Measurements from ENCODE around the gene COA8. TPM values are rescaled to one million over a fixed set of nuclear protein-coding genes. Genes with fewer than 3 reads are reported as not detected.

The COA8 gene
- total and polyA plus RNA-seq, 2 of the 8 experiments (the other 6 are each of a cell fraction or from before 2014, with no cell fraction given): 7.1 to 35.5 TPM

GRCh38 chr14:103606963-103607668 is 44.4 kb downstream of the COA8 start:
- Histone ChIP-seq H3K4me3 (ENCODE audit: extremely low read depth in 1 of 4, insufficient read depth in 2 of 4, low read depth in 3 of 4, low read length in 4 of 4) (no peak overlapping the region), H2AFZ (ENCODE audit: low read length) (no peak overlapping the region), H3K4me2 (ENCODE audit: insufficient read depth in 1 of 2, low read depth in 2 of 2, low read length in 2 of 2) (peak overlapping the region in 1 of 2 experiments; percentile 24; a peak in 2 of 4 replicates)
- TF ChIP-seq USF2 (IDR thresholded peaks at IDR 0.05; ENCODE audit: low read length) (0 out of 2 replicates have a peak, but pooled peaks have one; percentile 21), CBX5 (IDR thresholded peaks at IDR 0.05; ENCODE audit: low read depth, low read length) (no peak), CBX8 (IDR thresholded peaks at IDR 0.05; ENCODE audit: borderline replicate concordance, low read depth, low read length) (no peak), SRF (IDR thresholded peaks at IDR 0.05; ENCODE audit: low read depth, low read length) (no peak), BRCA1 (IDR thresholded peaks at IDR 0.05; ENCODE audit: low read depth, low read length) (no peak)

More at GRCh38 chr14:103606963-103607668, 44.4 kb downstream of the COA8 start:
- H4K20me1 ChIP-seq (replicated peaks in 1 of 2; ENCODE audit: control insufficient read depth in 1 of 2, insufficient read depth in 2 of 2, low read length in 2 of 2): no peaks in the 10 kb centered on the region
- H3K9ac ChIP-seq (replicated peaks in 1 of 4; ENCODE audit: extremely low read depth in 1 of 4, low read depth in 3 of 4, low read length in 3 of 4): no peak overlapping the region
- no peak overlapping the region for H2BK5ac ChIP-seq (ENCODE audit: low read depth, low read length)
- H3K14ac ChIP-seq (ENCODE audit: insufficient read length): no peak overlapping the region
- peak in 1 of 2 experiments; percentile 56 for DNase-seq (ENCODE audit: low read depth in 1 of 2, low spot score in 2 of 2)
- no peak overlapping the region for H4K5ac ChIP-seq (ENCODE audit: insufficient read length, low read depth, low read length)
- H3K4ac ChIP-seq (replicated peaks; ENCODE audit: insufficient read length, low read depth, low read length): no peak overlapping the region
- H2BK15ac ChIP-seq (ENCODE audit: low read length): peak overlapping the region; percentile 46; the same call in 1 of the 2 replicates
- ChIA-PET POLR2A (ENCODE audit: partially characterized antibody) (interaction anchor here (0.6 to 0.8 kb wide), 2 partner anchors 13 to 27 kb away, joined by 3 read pairs; no protein-coding TSS in a partner anchor), CTCF (ENCODE audit: partially characterized antibody) (interaction anchor here (0.8 to 1.4 kb wide), 2 partner anchors 12 to 202 kb away, joined by 3 to 5 read pairs; no protein-coding TSS in a partner anchor)
- no peaks in the 10 kb centered on the region for H3K79me1 ChIP-seq (ENCODE audit: low read depth, low read length)
- H3K56ac ChIP-seq (replicated peaks; ENCODE audit: insufficient read length, low read depth, low read length): no peak overlapping the region
- H2BK20ac ChIP-seq (ENCODE audit: low read length): no peak overlapping the region
- no peak overlapping the region for H3K27ac ChIP-seq (ENCODE audit: low read depth, low read length)
- H3K23ac ChIP-seq (ENCODE audit: insufficient read length): no peak overlapping the region
- WGBS, 2 experiments (ENCODE audit: extremely low coverage in 1 of 2, insufficient coverage in 1 of 2, insufficient read length in 1 of 2, insufficient replicate concordance in 2 of 2, low coverage in 1 of 2, low lambda C conversion rate in 2 of 2, missing lambda C conversion rate in 1 of 2): 61% methylated on average over 24 of the region's 25 CpGs; no CpG with 5 or more reads in 1 of the 2 experiments
- H3K27me3 ChIP-seq (replicated peaks in 1 of 4; ENCODE audit: control insufficient read depth in 3 of 4, extremely low read depth in 1 of 4, insufficient read depth in 3 of 4, low read length in 3 of 4): no peaks in the 10 kb centered on the region
- H3K4me1 ChIP-seq (replicated peaks in 1 of 4; ENCODE audit: control insufficient read depth in 3 of 4, insufficient read depth in 4 of 4, low read length in 3 of 4): peaks cover 0 to 8% (median 3%) of the 10 kb centered on the region in 4 experiments; a peak in 3 of 7 replicates
- H3K79me2 ChIP-seq (ENCODE audit: control insufficient read depth in 1 of 2, insufficient read depth in 2 of 2, low read length in 2 of 2): no peaks in the 10 kb centered on the region
- H3K18ac ChIP-seq (ENCODE audit: extremely low read depth, low read length): no peak overlapping the region
- H2AK5ac ChIP-seq (ENCODE audit: low read depth, low read length): no peak overlapping the region
- H2BK12ac ChIP-seq (ENCODE audit: low read depth, low read length): peak overlapping the region; percentile 27; the same call in 1 of the 2 replicates
- H2BK120ac ChIP-seq (replicated peaks; ENCODE audit: low read depth, low read length): no peak overlapping the region
- no peak overlapping the region for H4K8ac ChIP-seq (ENCODE audit: extremely low read depth, insufficient read depth, low read length)
- no peak overlapping the region for H4K91ac ChIP-seq (replicated peaks; ENCODE audit: insufficient read length, low read length)
- H3K23me2 ChIP-seq (ENCODE audit: low read depth, low read length): no peaks in the 10 kb centered on the region
- H3K36me3 ChIP-seq (ENCODE audit: control insufficient read depth in 2 of 4, insufficient read depth in 4 of 4, low read length in 3 of 4): no peaks in the 10 kb centered on the region
- H3K9me3 ChIP-seq (ENCODE audit: insufficient read depth in 2 of 2, low read depth in 1 of 2, low read length in 1 of 2): peaks cover 9 to 11% of the 10 kb centered on the region in 2 experiments; a peak in 3 of 4 replicates
- FAIRE-seq: no peak

All from H1 (cell line).